C1 segment of cervical spinal cord (tissue), 14 donors: Measurements from ENCODE around the gene SSX7.
"Not testable (repeated sequence)": the region's sequence is repeated elsewhere in the genome, so short reads cannot be mapped to it uniquely, and the experiment has no call there.

Experiments used
- DNase-seq, 14 donors: peaks; one replicate each; lab custom pipeline; 2025; lab: John Stamatoyannopoulos, UW

The SSX7 gene

DNA sequence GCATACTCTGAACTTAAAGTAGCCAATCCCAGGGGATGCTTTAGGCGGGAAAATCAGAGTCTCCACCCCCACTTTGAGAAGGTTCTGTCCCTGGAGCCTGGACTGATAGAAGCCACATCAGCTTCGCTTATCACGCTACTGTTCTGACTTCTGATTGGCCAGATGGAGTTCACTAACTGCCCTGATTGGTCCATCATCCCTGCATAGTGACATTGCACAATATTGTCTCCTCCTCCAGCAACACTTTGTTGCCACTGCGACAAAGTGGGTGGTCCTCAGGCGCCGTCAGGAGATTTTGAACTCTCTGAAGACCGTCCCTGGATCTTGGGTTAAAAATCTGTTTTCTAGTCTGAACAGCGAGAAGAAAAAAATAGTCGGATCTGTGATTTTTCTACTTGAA, at the start of gene SSX7:
Gene SSX7, minus strand, starts transcription at position 101 of the 400 bp plus-strand sequence. CDS start 1,428 bp downstream, outside the sequence.
- DNase-seq: not testable (repeated sequence)

DNA sequence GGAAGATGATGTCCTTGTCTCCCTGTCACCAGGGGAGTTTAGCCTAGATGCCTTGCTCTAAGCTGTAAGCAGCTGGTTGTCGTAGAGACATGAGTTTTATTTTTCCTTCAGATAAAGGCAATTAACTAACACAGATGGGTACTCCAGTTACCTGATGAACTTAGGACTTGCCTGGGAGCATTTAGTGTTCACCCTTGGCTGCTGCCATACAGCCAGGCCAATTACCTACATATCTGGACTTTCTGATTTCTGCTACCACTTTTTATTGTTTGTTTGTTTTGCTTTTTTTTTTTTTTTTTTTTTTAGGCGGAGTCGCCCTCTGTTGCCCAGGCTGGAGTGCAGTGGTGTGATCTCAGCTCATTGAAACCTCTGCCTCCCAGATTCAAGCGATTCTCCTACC, 37.3 kb upstream of the SSX7 start:
- not testable (repeated sequence) for DNase-seq

DNA sequence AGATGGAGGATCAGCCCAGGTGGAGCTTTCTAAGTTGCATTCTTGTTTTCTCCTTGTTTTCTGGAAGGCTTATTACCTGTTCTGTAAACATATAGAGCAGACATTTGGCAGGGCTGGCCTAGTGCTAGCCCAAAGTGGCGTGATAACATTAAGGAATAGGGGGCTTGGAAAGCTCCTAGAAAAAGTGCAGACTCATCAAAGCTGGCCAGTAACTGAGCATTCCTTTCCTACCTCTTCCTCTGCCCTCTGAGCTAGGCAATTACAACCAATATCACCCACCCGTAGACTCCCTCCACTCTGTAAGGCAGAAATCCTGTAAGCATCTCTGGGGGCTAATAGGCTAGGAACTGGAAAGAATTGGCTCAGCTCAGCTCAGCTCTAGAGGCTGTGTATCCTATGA, 7.5 kb upstream of the SSX7 start:
- not testable (repeated sequence) for DNase-seq

GRCh38 chrX:52655475-52655874, 775 bp upstream of the SSX7 start:
- not testable (repeated sequence) for DNase-seq

GRCh38 chrX:52650676-52651075, 4.0 kb downstream of the SSX7 start:
- not testable (repeated sequence) for DNase-seq

- DNase-seq: not testable (repeated sequence)
Observed at GRCh38 chrX:52648956-52649355, 5.7 kb downstream of the SSX7 start.

GRCh38 chrX:52628483-52628882, 26.2 kb downstream of the SSX7 start:
- not testable (repeated sequence) for DNase-seq

GRCh38 chrX:52620661-52621060, 34.0 kb downstream of the SSX7 start:
- DNase-seq: not testable (repeated sequence)

DNA sequence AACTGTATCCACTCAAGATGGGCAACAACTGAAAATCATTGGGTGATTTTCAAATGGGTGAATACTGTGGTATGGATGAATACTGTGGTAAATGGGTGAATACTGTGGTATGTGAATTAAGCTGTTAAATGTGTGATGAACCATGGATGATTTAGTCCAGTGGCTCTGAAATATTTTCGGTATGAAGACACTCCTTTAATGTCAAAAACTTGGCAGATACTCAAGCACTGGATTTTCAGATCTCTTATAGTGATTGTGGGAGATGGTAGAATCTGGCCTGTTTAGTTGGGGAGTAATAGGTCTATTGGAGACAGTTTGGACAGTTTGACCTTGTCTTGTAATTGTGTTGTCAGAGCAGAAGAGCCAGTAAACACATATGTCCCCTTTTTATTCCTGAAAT, 45.7 kb downstream of the SSX7 start:
- DNase-seq: no peak

- DNase-seq: not testable (repeated sequence)
Observed at GRCh38 chrX:52603151-52603550, 51.5 kb downstream of the SSX7 start.

DNA sequence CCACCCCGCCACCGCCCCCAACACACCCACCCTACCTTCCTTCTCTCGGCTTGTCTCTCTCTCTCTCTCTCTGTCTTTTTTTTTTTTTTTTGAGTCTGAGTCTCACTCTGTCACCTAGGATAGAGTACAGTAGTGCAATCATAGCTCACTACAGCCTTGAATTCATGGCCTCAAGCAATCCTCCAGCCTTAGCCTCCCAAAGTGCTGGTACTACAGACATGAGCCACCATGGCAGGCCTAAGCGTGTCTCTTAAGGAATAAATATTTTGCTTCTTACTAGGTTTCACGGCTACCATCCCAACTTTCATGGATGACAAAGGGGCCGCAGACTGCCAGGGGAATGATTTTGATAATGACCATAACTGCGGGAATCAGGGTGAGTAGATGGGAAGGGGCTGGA, 55.8 kb downstream of the SSX7 start:
- no peak for DNase-seq

GRCh38 chrX:52594658-52595057, 60.0 kb downstream of the SSX7 start:
- DNase-seq: no peak
